K562 (cell line): ENCODE measurements around the gene RNPEPL1. TPM values are rescaled to one million over a fixed set of nuclear protein-coding genes. Genes with fewer than 3 reads are reported as not detected.
A peak's percentile ranks its signal among the peaks of the same experiment; 100 is the strongest.

Experiments used
- ATAC-seq: fragments of 200-7000 bp; cut with Tn5 transposase; 3 replicates; pipeline ENCODE4 v1.9.1; 2020; ENCODE audit warnings: moderate library complexity
- BruUV-seq: library from RNA; stranded (reverse); fragments of 400-500 nt; replicated peaks from 2 replicates; lab custom pipeline; 2021; lab: Mats Ljungman, UMichigan
- CTCF ChIA-PET: fragments of 300-600 bp; formaldehyde crosslinking; extraction: SDS; loops from one replicate; lab custom pipeline; 2021; ENCODE audit warnings: low intra/inter-chr PET ratio; lab: Yijun Ruan, JAX
- POLR2A ChIA-PET: fragments of 300-600, 350-650 bp; sonication (Branson Sonifier 250); formaldehyde crosslinking; extraction: SDS; loops from one replicate; lab custom pipeline; 2021; ENCODE audit warnings: antibody characterized with exemption, inconsistent platforms; lab: Yijun Ruan, JAX
- DNase-seq, 4 experiments: peaks; one replicate each; pipeline versions ENCODE4 v3.0.0 to v3.0.0-alpha.2; 2011 to 2018; ENCODE audit warnings: low spot score in 3 of 4, mixed read lengths in 3 of 4; ENCODE audit errors: extremely low read depth in 1 of 4
- FAIRE-seq: peaks from 2 replicates; lab custom pipeline; 2011; peaks lifted over from hg19 to GRCh38; lab: Jason Lieb, UNC
- H2AFZ ChIP-seq: 2 replicates; pipeline ENCODE4 v1.6.0; 2011; ENCODE audit warnings: low read depth, low read length, control low read depth, inconsistent platforms
- H3K27ac ChIP-seq: fragments of 200-600 bp; 3 replicates; pipeline ENCODE4 v1.8.0; 2011; ENCODE audit warnings: low read depth, mild to moderate bottlenecking, control low read depth, inconsistent platforms, low read length, moderate library complexity, mixed read lengths; ENCODE audit errors: extremely low read depth
- H3K27me3 ChIP-seq, 2 experiments: fragments of 300-600 bp in 1 of 2; 2 replicates in 1 of 2; 3 replicates in 1 of 2; pipeline versions ENCODE4 v1.6.0 to v1.8.0; 2011; ENCODE audit warnings: inconsistent platforms in 2 of 2, low read length in 2 of 2, mild to moderate bottlenecking in 1 of 2, mixed read lengths in 1 of 2, moderate library complexity in 1 of 2; ENCODE audit not compliant: control insufficient read depth in 2 of 2, insufficient read depth in 2 of 2
- H3K36me3 ChIP-seq: fragments of 300-600 bp; 3 replicates; pipeline ENCODE4 v1.8.0; 2011; ENCODE audit warnings: mild to moderate bottlenecking, low read length, inconsistent platforms; ENCODE audit not compliant: control insufficient read depth, insufficient read depth
- H3K4me1 ChIP-seq, 2 experiments: fragments of 200-600 bp in 1 of 2; replicated peaks in 1 of 2; 2 replicates in 1 of 2; 3 replicates in 1 of 2; pipeline versions ENCODE4 v1.5.1 to v1.8.0; 2011; ENCODE audit warnings: inconsistent platforms in 2 of 2, low read length in 2 of 2, mild to moderate bottlenecking in 1 of 2, mixed read lengths in 1 of 2, moderate library complexity in 1 of 2; ENCODE audit not compliant: control insufficient read depth in 2 of 2, insufficient read depth in 2 of 2
- H3K4me2 ChIP-seq: 2 replicates; pipeline ENCODE4 v1.6.1; 2011; ENCODE audit warnings: low read length, control low read depth, inconsistent platforms, mixed read lengths; ENCODE audit not compliant: insufficient read depth
- H3K4me3 ChIP-seq: fragments of 200-600 bp; sonication (generic), shearing (Covaris generic); 2 replicates; pipeline ENCODE4 v1.5.1; 2016; ENCODE audit warnings: control low read depth, inconsistent platforms
- H3K79me2 ChIP-seq: fragments of 200-600 bp; 3 replicates; pipeline ENCODE4 v1.8.0; 2011; ENCODE audit warnings: low read length, inconsistent platforms; ENCODE audit not compliant: control insufficient read depth, insufficient read depth
- H3K9ac ChIP-seq, 2 experiments: 2 replicates each; pipeline versions ENCODE4 v1.6.0 to v1.6.1; 2011; ENCODE audit warnings: low read depth in 2 of 2, low read length in 2 of 2, control low read depth in 1 of 2, inconsistent platforms in 1 of 2, mild to moderate bottlenecking in 1 of 2, mixed read lengths in 1 of 2; ENCODE audit not compliant: insufficient read depth in 1 of 2
- H3K9me1 ChIP-seq: one replicate; pipeline ENCODE4 v1.6.0; 2011; ENCODE audit warnings: inconsistent platforms, mild to moderate bottlenecking, low read length, moderate library complexity; ENCODE audit not compliant: control insufficient read depth, insufficient read depth
- H3K9me3 ChIP-seq: replicated peaks from 2 replicates; pipeline ENCODE4 v1.5.1; 2011; ENCODE audit warnings: low read depth, low read length, inconsistent platforms; ENCODE audit not compliant: control insufficient read depth, insufficient read depth
- H4K20me1 ChIP-seq: replicated peaks from 2 replicates; pipeline ENCODE4 v1.6.1; 2011; ENCODE audit warnings: low read length, inconsistent platforms, mixed read lengths; ENCODE audit not compliant: control insufficient read depth, insufficient read depth
- DMBX1 ChIP-seq: fragments of 250-450 bp; sonication (Bioruptor Pico); IDR thresholded peaks from 2 replicates; pipeline ENCODE4 v1.8.0; 2022; ENCODE audit warnings: inconsistent platforms, mild to moderate bottlenecking, moderate library complexity, borderline replicate concordance
- RBFOX2 ChIP-seq: fragments of 200-400 bp; formaldehyde crosslinking; IDR thresholded peaks from 2 replicates; pipeline ENCODE4 v1.6.1; 2017; ENCODE audit warnings: low read depth, mild to moderate bottlenecking, low read length, moderate library complexity
- WGBS: fragments of 100-300 bp; shearing (Covaris generic); methylation state at CpG from one replicate; pipeline ENCODE4 v1.1.6; 2016; ENCODE audit warnings: low coverage, mixed read lengths; ENCODE audit not compliant: insufficient coverage; ENCODE audit errors: missing lambda C conversion rate; 5-methylcytosine and 5-hydroxymethylcytosine counted together
- in situ Hi-C: fragments of 300-500 bp; cut with MboI; formaldehyde crosslinking; loops from 4 replicates; pipeline ENCODE4 v1.15.0; 2018; ENCODE audit warnings: inconsistent platforms, mixed read lengths
- intact Hi-C: fragments of 100-400 bp; cut with micrococcal nuclease; formaldehyde crosslinking; loops from 2 replicates; pipeline ENCODE4 v1.14.2; 2022
- polyA plus RNA-seq, 8 experiments: library from polyadenylated mRNA; depleted of rRNA in 4 of 8; stranded (reverse) in 5 of 8; unstranded in 3 of 8; fragments of >200 nt; fragmentation: Nextera tagmentation in 2 of 8; fragmentation: Illumina TruSeq in 1 of 8; extraction: Ambion mirVana in 2 of 8; extraction: Trizol in 1 of 8; gene quantifications; 2 replicates each; pipeline versions ENCODE4 v1.2.1 to v1.2.3, GENCODE V29; 2011 to 2014; ENCODE audit warnings: inconsistent platforms in 1 of 8, missing spikeins in 1 of 8
- total RNA-seq, 7 experiments: library from RNA; depleted of rRNA in 6 of 7; stranded (reverse); fragments of >200 nt in 6 of 7; fragmentation: Illumina TruSeq in 2 of 7; extraction: Trizol in 2 of 7; gene quantifications; 2 replicates each; pipeline versions ENCODE4 v1.2.1 to v1.2.3, GENCODE V29; 2011 to 2021; ENCODE audit warnings: low replicate concordance in 1 of 7

RNPEPL1 gene
- total and polyA plus RNA-seq, 9 of the 15 experiments (the other 6 are each of a cell fraction or from before 2014, with no cell fraction given) = 0.07 to 38.7 (median 5.6) TPM

DNA sequence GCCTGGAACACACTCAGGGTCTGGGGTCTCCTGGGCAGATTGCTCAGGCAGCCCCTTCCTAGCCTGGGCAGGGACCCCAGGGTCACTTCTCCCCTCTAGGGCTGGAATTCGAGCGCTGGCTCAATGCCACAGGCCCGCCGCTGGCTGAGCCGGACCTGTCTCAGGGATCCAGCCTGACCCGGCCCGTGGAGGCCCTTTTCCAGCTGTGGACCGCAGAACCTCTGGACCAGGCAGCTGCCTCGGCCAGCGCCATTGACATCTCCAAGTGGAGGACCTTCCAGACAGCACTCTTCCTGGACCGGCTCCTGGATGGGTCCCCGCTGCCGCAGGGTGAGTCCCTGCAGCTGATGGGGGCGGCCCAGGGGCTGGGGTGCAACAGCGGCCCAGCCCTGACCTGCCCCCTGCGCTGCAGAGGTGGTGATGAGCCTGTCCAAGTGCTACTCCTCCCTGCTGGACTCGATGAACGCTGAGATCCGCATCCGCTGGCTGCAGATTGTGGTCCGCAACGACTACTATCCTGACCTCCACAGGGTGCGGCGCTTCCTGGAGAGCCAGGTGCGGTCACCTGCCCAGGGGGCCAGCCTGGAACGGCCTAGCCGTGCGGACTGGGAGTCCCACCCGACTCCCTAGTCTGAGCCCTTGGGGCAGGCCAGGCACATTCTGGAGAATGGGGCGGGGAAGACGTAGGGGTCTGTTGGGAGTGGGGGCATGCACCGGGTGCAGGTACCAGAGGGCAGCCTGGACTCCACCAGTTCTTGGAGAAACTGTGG is 8.3 kb downstream of the RNPEPL1 start:
- peaks cover 37% of the 10 kb centered on the region; the same call in 2 of the 3 replicates for H3K36me3 ChIP-seq
- no peak for DNase-seq
- no peak for TF ChIP-seq DMBX1 (CRISPR knock-in tag)
- TF ChIP-seq RBFOX2 = peak; percentile 27
- TF ChIP-seq, all 486 proteins: peak for 1
- Histone ChIP-seq H3K9me3 (no peaks in the 10 kb centered on the region), H3K79me2 (peaks cover 10% of the 10 kb centered on the region), H3K4me1 (peaks cover 18 to 43% of the 10 kb centered on the region in 2 experiments), H3K9ac (no peak overlapping the region; a peak in 1 of 4 replicates), H3K27ac (no peak overlapping the region), H3K4me2 (no peak overlapping the region), H3K4me3 (no peak overlapping the region), H3K27me3 (no peaks in the 10 kb centered on the region), H3K9me1 (peaks cover 8% of the 10 kb centered on the region), H4K20me1 (no peaks in the 10 kb centered on the region; the same call in 1 of the 2 replicates), H2AFZ (no peak overlapping the region)
- FAIRE-seq = no peak
- intact Hi-C loops = no loop called here
- no TSS peak for BruUV-seq
- 89% methylated on average over 16 of the region's 32 CpGs for WGBS
- in situ Hi-C loops = no loop called here
- ATAC-seq = no peak
- ChIA-PET POLR2A (interaction anchor here (0.6 to 0.7 kb wide), 2 partner anchors 11 to 114 kb away, joined by 3 read pairs; no protein-coding TSS in a partner anchor), CTCF (no interaction called here)
